Activated CD4-positive, alpha-beta T cell treated with anti-CD3 and anti-CD28 coated beads, Interleukin-2, amount 50 U/mL, for 16 hours (primary cell): ENCODE data around the gene ASB8.
"Not testable (repeated sequence)": the region's sequence is repeated elsewhere in the genome, so short reads cannot be mapped to it uniquely, and the experiment has no call there.

Experiments used
- DNase-seq: peaks from one replicate; pipeline ENCODE4 v3.0.0-alpha.2; 2020

The ASB8 gene

DNA sequence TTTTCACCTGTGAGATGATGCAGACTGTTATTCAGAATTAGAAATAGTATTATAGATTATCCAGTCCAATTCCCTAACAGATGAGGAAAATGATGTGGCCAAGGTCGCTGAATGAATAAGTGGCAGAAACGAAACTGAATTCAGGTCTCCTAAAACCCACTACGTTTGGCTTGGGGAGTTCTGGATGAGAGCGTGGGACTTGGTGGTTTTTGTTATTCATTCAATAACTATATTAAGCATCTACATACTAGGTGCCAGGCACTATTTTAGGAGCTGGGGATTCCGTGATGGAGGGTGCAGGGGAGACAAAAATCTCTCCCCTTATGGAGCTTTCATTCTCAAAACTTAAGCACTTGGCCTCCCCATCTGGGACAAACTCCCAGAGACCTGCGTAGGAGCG lies 25.3 kb upstream of the ASB8 start:
- DNase-seq: no peak

DNA sequence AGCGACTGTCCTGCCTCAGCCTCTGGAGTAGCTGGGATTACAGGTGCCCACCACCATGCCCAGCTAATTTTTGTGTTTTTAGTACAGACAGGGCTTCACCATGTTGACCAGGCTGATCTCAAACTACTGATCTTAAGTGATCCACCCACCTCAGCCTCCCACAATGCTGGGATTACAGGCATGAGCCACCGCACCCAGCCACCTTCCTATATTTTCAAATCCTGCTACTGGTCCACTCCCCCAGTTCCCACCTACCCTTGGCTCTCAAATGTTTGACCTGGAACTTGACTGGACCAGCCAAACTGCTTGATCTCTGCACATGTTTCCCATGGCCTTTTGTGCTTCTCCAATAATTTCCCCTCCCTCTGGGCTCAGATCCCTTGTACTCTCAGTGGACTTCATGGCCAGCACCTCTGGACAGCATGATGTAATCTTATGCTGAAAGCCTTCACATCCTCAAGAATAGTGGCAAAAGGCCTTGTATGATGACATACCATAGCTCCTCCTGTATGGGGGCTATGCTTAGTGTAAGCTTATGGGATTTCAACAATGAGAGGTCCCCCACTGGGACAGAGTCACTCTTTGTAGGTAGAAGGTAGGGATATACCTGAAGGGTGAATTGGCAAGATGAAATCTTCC lies 23.7 kb upstream of the ASB8 start:
- DNase-seq: no peak

DNA sequence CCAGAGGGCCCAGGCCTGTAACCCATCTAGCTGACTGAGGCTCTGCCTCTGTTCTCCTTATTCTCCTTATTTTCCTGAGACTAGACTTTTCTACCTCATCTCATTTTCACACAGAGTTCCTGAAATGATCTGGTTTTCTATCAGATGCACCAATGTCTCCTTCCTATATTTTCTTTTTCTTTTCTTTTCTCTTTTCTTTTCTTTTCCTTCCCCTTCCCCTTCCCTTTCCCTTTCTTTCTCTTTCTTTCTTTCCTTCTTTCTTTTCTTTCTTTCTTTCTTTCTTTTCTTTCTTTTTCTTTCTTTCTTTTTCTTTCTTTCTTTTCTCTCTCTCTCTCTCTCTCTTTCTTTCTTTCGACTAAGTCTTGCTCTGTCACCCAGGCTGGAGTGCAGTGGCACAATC lies 23.1 kb upstream of the ASB8 start:
- no peak for DNase-seq

DNA sequence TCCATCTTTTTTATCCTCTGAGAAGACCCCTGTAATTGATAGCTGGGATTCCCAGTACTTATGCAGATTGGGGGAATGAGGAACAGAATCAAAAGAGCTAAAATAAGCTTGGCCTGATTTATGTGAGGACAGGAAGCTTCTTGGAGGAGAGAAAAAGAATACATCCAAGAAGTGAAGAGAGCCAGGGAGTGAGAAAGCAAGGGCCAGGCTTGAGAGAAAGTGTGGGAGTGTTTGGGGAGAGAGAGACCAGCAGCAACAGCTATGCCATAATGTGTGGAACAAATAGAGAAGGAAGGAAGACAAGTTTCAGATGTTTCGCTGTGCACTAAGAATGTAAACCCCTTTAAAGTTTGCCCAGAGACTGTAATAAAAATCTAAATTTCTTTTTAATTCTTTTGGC lies 22.2 kb upstream of the ASB8 start:
- DNase-seq: no peak

DNA sequence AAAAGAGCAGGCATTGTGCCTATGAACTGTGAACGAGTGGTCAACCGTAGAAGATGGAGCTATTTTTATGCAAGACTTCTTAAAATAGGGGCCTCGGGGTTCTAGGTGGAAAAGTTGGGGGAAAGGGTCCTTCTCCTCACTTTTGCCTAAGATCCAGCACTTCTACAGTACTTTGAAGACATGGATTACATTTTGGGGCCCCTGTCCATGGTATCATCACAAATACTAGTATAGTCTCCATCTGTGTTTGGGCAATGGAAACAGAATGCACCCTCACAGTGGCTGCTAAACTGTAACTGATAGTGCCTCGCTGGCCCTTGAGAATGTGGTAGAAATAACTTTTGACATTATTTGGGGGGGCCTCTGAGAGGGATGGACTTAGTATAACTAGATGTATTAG lies 20.7 kb upstream of the ASB8 start:
- DNase-seq: no peak

DNA sequence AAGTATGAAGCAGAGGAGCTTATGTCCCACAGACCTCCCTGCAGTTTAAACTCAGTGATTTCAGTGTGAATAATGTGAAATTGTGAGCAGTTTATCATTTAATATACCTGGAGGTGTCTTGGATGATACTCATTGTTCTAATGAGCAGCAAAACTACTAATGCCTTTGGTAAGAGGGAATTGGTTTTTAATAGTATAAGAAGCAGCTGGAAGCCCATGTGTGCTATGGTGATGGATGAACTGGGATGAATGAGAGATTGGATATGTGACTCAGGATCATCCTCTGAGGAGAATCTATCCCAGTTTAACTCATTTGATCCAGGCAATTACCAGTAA lies 19.1 kb upstream of the ASB8 start:
- DNase-seq: no peak

DNA sequence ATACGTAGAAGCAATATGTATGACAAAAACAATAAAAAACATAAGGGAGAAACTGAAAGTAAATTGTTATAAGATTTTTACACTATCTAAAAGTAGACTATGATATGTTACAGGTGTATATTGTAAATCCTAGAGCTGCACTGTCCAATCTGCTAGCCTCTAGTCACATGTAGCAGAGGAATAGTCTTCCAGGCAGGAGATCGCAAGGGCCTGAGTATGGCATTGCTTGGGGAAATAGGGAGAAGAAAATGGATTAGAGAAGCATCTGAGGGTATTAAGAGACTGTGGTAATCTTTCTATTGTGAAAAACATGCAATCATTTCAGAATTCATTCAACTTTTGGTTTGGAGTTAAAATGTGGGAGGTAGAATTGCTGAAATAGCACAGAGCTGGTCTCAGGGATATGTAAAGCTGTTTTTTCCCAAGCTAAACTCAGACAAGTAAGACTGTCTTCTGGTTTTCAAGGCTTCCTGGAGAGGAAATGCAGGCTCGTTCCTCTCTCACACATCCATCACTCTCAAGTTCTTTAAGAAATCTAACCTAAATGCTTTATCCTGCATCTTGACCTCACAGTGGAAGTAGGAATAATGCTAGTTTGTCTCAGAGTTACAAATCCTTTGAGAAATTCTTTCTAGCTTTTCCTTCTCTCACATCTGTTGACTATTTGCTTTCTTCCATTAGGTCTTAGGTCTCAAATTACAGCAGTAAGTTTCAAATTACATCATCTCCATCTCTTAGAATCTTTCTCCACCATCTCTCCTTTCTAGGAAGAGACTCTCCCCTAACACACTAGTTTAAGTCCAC lies 18.5 kb upstream of the ASB8 start:
- DNase-seq: no peak

DNA sequence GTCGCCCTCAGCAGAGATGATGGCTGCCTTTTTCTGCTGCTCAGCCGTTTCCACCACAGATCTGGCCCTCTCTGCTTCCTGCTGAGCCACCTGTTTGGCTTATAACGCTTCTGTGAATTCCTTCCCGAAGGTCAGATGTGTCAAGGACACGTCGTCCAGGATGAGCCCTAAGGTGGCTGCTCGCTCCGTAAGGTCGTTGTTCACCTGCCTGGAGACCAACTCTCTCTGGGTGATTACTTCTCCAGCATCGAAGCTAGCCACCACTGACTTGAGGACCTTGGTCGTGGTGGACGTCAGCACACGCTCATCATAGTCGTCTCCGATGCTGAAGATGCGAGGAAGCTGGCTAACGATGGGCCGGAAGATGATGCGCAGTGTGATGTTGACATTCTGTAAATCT lies 11.7 kb upstream of the ASB8 start:
- no peak for DNase-seq

DNA sequence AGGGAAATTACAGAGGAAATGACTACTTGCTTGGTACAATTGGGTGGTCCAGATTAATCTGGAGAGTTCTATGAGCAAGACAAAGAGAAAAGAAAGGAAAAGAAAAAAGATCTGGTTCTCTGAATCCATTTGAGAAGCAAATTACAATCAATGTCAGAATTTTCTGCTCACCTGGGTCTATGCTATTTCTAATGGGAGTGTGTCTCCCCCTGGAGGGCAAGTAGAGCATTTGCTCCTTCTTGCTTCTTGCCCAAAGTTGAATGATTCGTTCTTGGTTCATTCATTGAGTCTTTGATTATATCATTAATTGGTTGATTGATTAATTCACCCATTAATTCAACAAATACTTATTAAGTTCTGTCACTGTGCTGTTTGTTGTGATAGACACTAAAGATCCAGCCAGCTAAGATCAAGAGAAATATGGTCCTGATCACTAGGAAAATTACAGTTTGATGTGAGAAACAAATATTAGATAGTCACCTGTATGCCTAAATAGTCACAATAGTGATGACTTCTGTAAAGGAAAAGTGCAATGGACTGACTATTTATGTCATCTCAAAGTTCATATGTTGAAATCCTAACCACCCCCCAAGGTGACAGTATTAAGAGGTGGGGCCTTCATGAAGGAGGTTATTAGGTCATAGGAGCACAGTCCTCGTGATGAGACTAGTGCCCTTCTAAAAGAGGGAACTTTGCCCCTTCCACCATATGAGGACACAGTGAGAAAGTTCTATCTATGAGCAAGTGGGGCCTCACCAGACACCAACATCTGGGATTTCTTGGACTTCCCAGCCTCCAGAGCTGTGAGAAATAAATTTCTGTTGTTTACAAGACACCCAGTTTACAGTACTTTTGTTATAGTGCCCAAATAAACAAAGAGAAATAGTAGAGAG lies 8.0 kb upstream of the ASB8 start:
- peak; percentile 72 for DNase-seq

DNA sequence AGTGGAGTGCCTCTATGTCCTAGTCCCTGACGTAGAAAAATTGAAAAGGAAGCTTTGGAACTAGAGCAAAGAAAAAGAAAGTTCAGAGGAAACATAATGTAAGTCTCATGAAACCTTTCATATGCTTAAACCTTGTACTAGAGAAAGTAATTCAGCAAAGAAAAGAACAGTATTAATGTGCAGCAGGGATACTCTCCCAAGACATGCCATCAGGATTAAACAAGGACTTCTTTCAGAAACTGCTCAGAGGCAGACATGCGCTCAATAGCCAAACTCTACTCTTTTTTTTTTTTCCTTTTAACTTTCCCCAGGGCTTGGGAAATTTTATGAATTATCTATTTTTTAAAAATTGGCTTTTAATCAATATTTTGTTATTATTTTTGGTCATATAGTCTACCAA lies 7.1 kb upstream of the ASB8 start:
- DNase-seq: no peak

DNA sequence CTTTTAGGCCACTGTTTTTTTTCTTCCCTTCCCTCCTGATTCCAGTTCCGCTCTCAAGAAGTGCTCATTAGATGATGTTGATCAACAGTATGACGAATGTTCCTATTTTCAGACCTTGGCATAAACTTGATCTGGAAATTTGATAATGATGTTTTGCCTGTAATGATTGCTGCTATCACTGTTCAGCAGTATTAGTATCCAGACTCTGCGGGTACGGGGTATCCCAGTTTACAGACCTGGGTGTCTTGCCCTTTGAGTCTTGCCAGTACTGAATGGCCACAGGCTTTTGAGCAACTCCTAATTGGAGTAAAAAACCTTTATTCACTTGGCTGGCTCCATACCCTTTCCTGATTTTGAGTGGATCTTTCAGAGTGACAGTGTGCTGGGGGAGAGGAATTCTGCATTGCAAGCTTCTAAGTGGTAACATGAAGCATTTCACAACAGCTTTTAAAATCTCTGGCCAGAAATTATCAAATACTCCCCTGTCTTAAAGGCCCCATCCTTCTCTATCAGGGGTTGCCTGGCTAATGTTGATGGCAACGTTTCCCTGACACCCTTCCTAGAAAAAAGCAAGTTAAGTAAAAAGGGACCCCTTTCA lies 5.9 kb upstream of the ASB8 start:
- DNase-seq: no peak

DNA sequence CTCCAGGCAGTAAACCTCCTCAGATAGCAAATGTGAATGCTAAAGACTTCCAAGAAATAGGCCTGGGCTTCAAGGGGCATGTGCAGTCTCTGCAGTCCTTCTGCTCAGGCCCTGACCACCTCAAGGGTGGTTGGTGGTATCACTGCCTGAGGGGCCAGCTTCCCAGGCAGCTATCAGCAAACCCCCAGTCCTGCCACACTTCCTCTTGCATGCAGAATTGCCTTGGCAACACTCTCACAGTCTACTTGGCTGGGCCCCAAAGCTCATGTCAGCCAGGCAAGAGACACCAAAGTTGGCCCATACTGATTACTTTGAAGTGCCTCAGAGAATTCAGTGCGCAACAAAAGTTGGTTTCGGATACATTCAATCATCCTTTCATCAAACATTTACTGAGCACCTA lies 3.5 kb upstream of the ASB8 start:
- DNase-seq: no peak

DNA sequence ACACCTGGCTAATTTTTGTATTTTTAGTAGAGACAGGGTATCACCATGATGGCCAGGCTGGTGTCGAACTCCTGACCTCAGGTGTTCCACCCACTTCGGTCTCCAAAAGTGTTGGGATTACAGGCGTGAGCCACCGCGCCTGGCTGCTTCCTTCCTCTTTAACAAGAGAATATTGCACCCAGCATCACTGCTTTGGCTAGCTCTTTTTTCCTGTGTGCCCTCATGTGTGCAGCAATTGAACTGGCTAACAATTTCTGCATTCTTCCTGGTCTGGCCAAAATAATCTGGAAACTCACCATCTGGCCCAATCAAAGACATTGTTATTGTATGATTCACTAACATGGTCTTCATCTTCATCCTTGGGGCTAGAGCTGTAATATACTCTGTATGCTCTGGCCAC lies 2.7 kb upstream of the ASB8 start:
- no peak for DNase-seq

DNA sequence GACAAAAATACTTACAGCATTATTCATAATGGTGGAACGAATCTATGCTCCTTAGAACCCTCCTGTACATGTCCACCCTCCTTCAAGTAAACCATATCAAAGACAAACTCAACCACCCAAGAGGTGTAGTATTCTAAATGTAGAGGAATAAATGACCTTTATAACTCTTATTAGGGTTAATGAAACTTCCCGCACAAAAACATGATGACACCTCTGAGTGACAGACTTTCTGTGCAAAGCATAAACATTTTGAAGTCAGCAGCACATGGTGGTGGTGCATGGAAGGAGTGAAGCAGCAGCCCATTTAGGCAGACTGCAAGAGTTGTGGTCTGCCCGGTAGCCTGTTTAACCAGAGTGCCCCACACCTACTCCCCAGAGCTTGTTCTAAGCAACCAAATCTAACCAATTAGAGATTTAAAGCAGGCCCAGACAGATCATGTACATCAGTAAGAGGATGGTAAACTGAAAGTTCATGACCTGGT lies 615 bp upstream of the ASB8 start:
- no peak for DNase-seq

DNA sequence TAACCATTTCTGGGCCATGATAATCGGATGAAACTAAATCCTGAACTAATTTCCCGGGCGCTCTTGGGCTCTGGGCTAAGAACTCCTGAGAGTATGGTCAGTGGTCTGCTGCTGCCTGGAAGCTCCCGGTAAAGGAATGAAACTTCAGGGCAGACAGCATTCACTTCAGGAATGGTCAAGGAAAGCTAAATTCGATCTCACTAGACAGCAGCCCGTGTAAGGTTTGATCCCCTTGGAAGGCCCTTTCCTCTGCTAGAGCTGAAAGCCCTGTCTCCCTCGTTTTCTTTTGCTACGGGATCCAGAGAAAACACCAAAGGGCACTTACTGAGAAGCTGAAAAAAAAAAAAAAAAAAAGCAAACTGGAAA lies 680 bp downstream of the ASB8 start:
- DNase-seq: no peak

DNA sequence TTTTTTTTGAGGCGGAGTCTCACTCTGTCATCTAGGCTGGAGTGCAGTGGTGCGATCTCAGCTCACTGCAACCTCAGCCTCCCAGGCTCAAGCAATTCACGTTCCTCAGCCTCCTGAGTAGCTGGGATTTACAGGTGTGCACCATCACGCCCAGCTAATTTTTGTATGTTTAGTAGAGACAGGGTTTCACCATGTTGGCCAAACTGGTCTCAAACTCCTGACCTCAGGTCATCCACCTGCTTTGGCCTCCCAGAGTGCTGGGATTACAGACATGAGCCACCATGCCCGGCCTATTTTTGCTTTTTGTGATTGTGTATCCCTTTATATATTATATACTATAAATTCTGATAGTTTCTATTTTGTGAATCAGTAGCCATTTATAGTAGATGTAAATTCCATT lies 1.5 kb downstream of the ASB8 start:
- DNase-seq: not testable (repeated sequence)

DNA sequence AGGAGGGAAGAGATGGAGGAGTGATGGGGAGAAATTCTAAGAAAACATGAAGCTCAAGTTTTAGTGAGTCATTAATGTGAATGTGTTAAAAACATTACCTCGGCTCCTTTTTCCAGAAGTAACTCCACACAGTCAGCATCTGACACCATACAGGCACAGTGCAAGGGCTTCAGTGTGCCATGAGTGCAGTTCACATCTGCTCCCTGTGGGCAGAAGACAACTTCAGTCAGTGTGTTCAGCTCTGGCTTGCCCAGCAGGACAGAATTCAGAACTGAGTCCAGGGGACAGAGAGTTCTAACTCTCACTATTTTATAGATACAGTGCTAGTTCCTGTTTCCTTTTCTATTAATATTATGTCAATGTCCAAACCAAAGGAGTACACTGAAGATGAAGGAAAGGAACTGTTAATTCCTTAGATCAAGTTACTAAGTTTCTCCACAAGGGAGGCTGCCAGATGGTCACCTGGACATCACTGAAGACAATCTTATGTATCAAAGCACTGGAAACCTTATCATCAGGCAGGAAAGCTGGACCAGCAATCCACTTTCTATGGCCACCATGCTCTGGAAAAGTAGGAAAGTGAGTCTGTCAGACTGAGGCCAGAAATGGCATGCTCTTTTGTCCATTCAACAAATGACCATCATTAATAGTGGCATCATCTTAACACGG lies 6.1 kb downstream of the ASB8 start:
- peak; percentile 10 for DNase-seq

DNA sequence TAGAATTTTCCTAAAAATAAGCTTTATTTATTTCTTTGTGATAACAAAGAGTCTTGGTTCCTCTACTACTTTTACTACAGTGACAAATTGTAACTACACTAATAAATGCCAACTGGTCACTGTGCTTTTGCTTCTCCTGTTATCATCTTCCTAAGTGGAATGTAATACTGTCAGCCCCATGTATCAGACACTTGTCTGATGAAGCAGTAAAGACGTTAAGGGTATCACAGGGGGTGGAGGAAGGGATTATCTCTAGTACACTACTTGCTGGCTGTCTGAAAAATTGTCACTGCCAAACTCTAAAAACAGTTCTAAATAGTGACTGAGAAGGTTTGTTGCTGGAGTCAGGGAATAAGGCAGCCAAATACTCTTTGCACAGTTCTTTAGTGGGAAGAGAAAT lies 11.3 kb downstream of the ASB8 start:
- no peak for DNase-seq

DNA sequence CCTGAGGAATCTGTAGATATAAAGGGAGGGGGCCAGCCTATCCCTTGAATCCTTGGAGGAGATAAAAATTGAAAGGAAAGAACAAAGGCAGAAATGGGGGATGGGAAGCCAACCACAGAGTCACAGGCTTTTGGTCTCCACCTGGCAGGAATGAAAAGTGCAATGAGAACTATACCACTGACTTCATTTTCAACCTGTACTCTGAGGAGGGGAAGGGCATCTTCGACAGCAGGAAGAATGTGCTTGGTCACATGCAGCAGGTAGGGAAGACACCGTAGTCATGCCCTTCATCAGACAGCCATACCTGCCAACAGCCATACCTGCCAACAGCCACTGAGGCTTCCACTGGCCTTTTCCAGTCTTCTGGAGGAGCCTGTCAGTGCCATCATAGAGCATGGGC lies 13.4 kb downstream of the ASB8 start:
- no peak for DNase-seq

DNA sequence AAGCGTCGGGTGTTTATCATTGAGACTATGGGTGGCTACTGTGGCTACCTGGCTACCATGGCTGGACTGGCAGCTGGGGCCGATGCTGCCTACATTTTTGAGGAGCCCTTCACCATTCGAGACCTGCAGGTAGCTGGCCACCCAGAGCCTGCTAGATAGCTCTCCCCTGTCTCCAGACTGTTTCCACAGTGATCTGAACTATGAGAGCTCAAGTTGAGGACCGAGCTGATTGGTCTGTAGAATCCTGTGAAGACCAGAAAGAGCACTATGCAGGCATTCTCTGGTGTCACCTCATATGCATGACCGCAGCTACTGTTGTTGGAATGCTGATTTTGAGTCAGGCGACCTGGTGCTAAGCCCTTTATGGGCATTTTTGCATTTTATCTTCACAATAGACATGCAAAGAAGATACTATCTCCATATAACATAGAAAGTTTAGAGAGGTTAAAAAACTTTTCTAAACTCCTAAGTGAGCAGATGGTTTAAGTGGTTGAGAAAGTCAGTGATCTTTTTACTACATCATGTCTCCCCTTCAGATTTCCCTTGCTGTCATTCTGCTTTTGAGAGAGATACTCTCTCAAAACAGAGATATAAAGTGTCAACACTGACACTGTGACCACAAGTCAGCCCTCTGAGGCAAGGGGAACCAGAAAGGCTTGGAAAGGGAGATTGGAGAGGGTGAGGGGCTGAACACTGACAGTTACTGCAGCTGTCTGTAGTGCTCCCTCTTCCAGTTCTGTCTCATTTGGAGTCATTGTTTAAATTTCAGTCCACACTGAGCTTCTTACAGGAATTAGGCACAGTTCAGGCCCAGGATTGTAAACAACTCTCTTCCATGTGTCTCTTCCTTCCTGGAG lies 14.3 kb downstream of the ASB8 start:
- no peak for DNase-seq

DNA sequence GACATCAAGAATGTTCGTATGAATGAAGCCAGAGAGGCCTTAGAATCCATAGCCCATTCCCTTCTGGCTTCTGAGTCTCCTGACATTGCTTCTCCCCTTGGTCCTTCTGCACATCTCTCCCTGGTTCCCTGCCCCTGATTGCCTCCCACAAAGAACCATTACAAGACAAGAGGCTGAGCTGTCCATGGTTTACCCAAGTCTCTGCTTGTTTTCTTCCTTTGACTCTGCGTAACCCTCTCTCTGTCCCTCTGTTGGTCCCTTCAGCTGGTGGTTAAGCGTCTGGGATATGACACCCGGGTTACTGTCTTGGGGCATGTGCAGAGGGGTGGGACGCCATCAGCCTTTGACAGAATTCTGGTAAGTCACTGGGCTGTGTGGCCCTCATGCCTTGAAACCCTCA lies 22.3 kb downstream of the ASB8 start:
- DNase-seq: no peak

DNA sequence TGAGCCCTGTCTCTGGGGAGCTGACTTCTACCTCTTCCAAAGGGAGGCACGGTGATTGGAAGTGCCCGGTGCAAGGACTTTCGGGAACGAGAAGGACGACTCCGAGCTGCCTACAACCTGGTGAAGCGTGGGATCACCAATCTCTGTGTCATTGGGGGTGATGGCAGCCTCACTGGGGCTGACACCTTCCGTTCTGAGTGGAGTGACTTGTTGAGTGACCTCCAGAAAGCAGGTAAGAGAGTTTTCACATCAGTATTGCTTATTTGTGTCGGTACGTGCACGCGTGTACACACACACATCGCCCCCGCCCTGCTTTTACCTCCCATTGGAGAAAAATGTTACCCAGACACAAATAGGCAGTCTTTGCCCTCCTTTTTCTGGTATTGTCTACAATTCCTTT lies 24.5 kb downstream of the ASB8 start:
- no peak for DNase-seq
